Tongue (tissue), 2 donors: Measurements from ENCODE around the gene TMC3. TPM values are rescaled to one million over a fixed set of nuclear protein-coding genes. Genes with fewer than 3 reads are reported as not detected.

Source experiments
- DNase-seq: peaks from one replicate; pipeline ENCODE4 v3.0.0-alpha.2; 2015
- total RNA-seq: library from RNA; depleted of rRNA; stranded (reverse); fragments of >200 nt; gene quantifications from one replicate; pipeline ENCODE4 v1.2.3, GENCODE V29; 2014

Gene TMC3
- total RNA-seq, 1 donor from 2014 or later = not detected

DNA sequence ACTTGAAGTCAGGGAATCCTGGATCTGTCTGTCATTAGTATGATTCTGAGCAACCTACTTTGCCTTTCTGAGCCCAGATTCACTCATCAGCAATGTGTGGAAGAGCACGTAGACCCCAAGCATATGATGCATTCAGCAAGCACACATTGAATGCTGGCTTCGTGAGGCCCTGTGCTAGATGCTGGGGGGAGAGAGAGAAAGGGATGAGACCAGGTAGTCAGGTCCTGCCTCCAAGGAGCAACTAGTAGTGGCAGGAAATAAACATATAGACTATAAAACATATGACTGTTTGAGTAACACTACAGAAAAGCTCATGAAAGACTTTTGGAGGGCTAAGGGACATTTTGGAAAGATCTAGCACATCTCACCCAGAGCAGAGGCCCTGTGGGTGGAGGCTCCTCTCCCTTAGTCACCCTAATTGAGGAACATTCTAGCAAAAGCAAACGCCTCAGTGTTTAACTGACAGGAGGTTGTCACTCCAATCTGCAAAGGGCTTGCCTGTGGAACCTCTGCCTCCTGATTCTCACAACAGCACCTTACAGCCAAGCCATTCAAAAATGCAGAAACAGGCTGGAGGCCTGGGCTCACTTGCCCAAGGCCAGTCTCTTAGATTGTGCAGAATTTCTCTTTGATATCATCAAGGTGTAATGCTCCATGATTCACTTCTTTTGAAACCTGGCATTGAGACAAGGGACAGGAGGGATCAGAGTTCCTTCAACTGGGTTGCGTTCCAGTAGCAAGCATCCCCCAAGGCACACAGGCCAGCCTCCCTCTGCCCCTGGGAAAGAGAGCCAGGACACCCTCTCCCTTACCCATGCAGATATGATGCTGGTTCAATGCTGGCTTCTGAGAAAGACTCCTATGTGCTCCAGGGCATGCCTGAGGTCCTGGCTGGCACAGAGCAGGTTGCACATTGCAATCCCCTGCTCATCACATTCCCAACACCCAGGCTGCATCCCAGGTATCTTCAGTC is 76.1 kb downstream of the TMC3 start:
- DNase-seq = no peak

DNA sequence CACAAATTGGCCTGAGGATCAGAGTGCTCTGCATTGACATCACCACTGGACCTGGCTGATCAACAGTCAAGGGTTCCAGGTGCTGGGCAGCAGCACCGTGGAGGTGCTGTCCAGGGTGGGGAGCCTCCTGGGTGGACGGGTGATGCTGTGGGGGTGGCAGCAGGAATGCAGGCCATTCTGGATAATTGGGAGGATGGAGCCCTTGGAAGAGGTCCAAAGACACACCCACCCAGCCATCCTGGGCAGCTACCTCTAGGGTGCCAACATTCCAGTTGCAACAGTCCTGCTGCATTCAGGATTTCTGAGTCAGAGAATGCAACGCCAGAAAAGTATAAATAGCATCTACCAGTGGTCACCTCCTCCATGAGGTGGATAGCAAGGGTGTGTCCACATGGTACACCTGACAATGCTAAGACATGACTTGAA is 76.9 kb downstream of the TMC3 start:
- DNase-seq = no peak

DNA sequence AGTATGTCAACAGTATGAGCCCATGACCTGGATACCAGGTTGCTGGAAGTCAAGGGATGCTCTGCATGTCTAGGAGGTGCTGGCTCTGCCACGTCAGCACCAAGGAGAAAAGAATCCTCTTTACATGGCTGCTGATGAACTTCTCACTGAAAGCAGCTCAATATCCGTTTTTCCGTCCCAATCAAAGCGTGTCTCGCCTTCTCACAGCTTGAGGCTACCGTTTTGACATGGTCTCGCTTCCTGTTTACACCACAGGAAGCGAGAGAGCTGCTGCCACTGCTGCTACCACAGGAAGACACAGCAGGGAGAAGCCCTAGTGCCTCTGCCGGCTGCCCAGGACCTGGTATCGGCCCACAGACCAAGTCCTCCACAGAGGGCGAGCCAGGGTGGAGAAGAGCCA is 77.3 kb downstream of the TMC3 start:
- no peak for DNase-seq

DNA sequence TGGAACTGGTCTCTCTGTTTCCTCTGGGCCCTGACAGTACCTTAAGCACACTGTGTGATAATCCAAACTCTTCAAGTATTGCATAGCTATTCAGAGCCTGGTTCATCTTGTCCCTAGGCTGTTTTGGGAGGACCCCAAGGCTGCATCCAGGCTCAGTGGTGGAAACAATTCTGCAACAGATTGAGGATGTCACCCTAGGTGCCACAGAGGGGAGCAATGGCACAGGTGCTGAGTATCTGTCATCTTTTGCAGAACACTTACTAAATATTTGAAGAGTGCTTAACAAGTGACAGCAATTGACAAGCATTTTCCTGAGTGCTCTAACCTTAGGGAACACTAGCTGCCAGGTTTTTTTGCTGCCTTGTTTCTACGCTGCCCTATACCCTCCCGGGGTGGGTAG is 77.8 kb downstream of the TMC3 start:
- DNase-seq = no peak

DNA sequence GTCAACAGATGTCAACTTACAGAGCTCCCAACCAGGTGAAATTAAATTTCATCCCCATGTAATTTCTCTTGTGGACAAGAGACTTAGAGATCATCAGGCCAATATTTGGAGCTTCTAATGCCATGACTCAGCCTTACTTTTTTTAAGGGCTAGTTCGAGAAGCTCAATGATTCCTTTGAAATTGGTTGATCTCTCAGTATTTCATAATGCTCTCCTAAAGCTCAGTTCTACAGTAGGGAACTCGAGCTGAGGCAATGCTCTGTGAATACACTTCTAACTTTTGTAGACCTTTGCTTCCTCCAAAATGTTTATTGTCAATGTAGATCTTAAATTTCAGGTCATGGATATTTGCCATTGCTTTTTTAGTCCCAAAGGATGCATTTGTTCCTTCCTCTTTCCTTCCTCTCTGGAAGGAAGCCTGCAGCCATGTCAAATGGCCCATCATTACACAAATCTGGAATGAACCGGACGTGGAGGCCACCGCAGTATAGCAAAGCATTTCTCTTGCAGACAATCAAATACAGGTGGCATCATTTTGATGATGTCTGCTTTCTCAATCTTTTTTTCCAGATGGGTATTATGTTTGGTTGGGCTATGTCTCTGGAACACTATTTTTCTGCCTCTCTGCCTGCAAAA is 78.4 kb downstream of the TMC3 start:
- DNase-seq = no peak

DNA sequence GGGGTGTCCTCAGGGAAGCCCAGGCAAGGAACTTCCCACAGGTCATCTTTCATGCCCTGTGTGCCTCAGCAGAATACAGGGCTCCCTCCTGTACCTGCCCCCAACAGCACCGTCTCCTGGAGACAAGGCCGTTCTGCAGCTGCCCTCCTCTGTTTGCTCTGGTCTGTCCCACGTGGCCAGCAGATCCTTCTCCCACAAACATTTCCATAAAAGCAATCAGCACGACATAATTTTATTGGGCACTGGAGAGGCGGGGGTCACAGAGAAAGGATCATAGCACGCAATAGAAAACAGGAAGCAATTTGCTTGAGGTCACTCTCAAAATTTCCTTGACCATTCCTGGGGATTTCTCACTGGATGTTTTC is 79.5 kb downstream of the TMC3 start:
- DNase-seq = no peak

DNA sequence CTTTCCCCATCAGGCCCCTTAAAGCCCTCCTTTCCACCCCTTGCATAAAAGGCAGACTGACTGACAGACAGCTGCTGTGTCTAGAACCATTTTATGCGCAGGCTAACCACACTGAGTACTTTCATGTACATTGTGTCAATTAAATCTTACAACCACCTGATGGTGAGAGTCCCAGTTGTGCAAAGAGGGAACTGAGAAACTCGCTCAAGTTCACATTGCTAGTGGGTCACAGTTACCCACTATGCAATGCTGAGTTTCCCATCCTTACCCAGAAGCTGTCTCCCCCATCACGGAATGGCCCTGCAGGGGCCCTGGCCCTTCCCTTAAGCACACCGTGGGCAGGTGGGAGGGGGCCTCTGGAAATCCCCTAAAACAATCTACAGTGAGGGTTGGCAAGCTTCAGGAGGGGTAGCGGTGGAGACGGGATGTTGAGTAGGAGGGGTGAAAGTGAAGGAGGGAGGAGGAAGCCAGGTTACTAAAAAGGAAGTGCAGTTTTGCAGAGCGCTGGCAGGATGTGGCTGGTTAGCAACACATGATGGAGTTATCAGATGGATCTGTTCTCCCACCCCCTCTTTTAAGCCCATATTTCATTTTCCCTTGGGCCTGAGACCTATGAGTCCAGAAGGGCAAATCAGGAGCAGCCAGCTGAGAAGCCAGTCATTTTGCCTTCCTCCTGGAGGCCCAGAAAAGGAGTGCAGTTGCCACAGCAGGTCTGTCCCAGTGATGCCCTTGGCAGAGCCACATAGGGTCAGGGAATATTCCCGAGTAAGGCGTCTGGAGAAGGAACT is 80.1 kb downstream of the TMC3 start:
- no peak for DNase-seq

DNA sequence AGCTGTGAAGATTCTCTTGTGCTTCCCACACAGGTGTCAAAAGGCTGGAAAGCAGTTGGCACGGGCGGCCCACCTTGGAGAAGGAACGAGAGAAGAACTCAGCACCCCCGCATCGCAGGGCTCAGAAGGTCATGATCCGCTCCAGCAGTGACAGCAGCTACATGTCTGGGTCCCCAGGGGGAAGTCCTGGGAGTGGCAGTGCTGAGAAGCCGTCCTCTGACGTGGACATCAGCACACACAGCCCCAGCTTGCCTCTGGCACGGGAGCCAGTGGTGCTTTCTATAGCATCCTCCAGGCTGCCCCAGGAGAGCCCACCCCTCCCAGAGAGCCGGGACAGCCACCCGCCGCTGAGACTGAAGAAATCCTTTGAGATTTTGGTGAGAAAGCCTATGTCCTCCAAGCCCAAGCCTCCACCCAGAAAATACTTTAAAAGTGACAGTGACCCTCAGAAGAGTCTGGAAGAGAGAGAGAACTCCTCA is 81.5 kb downstream of the TMC3 start:
- DNase-seq = no peak

DNA sequence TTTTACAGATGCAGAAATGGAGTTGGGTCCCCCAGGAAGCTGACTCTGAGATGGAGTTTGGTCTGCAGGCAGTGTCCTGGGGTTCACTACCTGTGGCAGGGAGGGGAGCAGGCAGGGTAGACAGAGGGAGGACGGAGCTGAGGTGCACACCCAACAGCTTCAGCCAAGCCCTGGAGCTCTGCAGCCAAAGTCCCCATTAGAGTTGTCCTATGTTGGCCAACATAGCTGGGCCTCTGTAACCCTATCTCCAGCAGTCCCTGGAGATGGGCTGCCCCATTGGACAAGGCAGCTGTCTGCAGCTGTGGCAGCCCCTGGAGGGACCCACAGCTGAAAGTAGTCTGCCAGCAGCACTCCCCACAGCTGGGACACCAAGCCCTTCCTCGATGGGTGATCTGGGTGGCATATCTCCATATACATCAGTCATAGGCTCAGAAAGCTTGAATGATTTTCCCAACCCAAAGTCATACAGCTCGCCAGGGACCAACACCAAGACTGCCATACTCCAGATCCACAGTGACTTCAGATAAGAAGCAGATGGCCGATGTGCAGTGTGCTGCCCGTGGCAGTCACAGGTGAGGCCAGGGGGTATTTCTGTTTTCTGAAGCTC is 82.0 kb downstream of the TMC3 start:
- no peak for DNase-seq

DNA sequence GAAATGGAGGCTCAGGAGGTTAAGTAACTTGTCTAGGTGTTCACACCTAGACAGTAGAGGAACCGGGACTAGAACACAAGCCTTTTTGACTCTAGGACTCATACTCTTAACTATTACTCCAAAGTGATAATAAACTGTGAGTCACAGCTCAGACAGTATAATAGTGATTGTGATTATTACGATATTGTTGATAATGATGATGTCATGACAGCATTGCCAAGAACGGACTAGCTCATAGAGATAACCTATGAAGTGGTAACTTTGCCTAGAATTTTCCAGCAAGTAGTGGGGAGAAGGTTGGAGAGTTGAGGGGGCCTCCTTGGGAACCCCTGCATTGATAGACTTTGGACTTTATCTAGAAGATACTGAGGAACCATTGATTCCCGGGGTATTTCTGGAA is 84.1 kb downstream of the TMC3 start:
- no peak for DNase-seq

DNA sequence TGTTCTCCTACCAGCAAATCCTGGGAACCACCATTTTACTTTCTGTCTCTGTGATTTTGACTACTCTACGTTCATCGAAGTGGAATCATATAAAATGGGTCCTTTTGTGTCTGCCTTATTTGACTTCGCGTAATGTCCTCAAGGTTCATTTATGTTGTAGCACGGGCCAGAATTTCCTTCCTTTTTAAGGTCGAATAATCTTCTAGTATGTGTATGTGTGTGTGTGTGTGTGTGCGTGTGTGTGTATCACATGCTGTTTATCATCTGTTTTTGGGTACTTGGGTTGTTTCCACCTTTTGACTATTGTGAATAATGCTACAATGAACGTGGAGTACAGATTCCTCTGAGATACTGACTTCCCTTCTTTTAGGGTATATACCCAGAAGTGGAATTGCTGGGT is 85.4 kb downstream of the TMC3 start:
- no peak for DNase-seq

DNA sequence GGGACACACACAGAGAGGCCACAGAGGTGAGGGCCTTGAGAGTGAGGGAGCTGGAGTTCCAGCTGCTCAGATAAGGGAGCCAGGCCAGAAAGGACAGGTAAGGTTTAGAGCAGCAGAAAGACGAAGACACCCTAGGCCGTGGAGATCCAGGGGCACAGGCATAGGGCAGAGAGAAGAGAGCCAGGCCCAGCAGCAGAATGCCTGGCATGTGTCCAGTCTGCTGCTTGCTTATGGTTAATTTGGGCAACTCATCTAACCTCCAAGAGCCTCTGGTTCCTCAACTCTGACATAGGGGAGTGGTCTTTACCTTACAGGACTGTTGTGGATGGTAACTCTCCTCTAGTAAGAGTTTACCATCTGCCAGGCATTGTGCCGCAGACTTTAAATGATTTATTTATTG is 86.0 kb downstream of the TMC3 start:
- no peak for DNase-seq

DNA sequence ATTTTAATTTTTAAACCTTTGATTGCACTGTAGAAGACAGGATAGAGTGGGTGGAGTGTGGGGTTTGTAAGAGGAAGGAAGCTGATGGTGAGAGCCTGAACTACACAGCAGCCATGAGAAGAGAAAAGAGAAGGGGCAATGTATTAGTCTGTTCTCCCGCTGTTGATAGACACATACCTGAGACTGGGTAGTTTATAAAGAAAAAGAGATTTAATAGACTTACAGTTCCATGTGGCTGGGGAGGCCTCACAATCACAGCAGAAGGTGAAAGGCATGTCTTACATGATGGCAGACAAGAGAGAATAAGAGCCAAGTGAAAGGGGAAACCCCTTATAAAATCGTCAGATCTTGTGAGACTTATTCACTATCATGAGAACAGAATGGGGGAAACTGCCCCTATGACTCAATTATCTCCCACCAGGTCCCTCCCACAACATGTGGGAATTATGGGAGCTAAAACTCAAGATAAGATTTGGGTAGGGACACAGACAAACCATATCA is 87.3 kb downstream of the TMC3 start:
- DNase-seq = no peak

DNA sequence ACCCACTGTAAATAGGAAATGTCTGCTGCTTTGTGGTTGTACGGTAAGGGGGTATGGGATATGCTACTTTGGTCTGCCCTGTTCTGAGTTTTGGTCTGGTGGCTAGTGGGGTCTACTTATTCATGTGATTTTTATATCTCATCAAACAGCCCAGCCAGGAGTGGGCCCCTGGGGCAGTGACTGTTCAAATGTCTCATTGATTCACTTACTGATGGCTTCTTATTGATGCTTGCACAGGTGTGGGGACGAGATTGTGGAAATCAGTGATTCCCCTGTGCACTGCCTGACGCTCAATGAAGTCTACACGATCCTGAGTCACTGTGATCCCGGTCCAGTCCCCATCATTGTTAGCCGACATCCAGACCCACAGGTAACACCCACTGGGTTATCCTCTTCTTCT is 88.6 kb downstream of the TMC3 start:
- DNase-seq = no peak

DNA sequence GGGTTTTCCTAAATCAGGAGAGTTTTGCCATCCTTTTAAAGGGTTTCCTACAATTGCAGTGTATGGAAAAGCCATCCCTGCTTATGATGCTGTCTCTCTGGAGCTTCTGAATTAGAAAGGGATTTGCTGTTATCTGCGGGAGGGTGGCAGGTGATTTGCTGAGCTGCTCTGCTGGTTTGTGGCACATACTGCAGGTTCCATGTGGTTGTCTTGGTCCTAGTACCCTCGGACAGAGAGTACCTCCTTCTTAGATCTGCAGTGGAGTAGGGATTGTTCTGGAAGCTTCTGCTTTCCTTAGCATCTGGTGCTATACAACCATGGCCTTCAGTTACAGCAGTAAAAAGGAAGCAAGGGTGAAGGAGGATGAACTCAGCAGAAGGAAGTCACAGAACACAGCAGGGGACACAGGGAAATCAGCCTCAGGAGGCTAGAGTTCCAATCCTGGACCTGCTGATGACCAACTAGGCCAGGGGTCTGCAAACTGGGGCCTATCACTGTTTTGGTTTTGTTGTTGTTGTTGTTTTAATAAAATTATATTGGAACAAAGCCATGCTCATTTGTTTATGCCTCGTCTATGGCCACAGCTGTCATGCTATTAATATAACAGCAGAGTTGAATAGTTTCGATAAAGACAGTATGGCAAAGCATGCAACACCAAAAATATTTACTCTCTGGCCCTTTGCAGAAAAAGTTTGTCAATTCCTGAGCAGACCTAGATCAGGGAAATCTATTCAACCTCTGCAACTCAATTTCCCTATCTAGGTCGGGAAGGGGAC is 89.6 kb downstream of the TMC3 start:
- DNase-seq = no peak

DNA sequence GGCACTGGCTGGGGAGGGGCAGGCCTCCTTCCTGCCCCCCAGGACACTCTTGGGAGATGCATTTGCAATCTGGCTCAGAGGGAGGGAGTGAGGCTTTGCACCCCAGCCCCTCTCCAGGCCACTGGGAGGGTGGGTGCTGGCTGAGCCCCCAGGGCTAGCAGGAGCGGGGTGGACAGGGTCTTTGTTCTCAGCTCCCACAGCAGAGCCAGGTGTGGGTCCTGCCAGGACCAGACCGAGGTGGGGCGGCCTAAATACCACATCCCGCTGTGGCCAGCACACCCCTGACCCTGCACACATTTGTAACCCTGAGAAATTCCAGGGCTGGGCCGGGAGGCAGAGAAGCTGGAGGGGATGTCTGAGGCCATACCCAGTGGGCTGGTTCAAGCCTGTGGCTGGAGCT is 91.1 kb downstream of the TMC3 start:
- DNase-seq = no peak

DNA sequence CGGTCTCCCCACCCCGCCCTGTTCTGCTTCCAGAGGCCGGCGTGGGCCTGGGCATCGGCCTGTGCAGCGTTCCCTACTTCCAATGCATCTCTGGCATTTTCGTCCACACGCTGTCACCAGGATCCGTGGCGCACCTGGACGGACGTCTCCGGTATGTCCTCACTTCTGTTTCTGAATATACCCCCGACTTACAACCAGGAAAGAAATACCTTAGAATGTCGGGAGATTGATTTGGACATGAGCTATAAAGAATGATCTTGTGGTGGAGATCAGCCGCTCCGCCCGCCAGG is 91.5 kb downstream of the TMC3 start:
- DNase-seq = no peak

DNA sequence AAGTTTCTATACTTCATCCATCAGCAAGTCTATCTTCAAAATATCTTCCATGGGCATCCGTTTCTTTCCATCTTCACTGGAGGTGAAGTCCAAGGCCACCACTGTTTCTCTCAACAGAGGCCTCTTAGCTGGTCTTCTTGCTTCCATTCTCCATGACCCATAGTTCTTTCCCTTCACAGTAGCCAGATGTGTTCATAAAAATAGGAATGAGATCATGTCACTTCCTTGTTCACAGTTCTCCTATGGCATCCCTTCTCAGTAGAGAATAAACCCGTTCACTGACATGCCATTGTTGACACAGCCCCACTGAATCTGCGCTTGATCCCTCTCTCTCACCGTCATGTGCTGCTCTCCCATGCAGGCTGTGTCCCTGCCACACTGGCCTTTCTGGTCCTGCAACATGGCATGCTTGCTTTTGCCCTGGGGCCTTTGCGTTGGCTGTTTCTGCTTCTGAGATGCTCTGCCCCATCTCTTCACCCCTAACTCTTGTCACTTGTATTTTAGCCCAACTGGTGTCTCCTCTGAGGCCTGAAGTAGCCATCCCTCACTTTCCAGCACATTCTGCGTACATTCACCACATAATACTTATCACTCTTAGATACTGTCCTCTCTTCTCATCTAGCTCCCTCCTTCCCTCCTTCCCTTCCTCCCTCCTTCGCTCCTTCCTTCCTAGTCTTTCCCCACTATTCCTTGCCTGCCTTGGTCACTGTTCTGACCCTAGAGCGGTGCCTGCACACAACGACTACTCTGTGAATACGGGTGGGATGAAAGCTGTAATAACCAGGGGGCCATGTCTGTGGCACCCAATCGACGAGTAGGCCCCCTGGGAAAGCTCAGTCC is 92.0 kb downstream of the TMC3 start:
- DNase-seq = peak; percentile 29

DNA sequence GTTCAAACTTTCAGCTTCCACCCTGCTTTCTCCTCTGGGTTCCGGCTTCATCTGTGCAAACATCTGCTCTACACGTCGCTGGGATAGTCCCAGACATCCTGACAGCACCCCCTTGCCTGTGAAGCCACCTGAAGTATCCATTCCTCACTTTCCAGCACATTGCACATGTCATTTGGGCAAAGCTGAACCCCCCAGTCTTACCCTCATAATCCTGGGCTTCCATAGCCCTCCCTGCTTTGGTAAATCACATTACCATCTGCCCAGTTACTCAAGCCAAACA is 92.6 kb downstream of the TMC3 start:
- DNase-seq = no peak
